Measurements from ENCODE around the gene PHF24.

- TF ChIP-seq CTCF (IDR thresholded peaks at IDR 0.05) (no peak), POLR2A (IDR thresholded peaks at IDR 0.05) (no peak), EP300 (IDR thresholded peaks at IDR 0.05) (no peak), POLR2AphosphoS5 (IDR thresholded peaks at IDR 0.05) (no peak)
These were observed 3.7 kb downstream of the PHF24 start for GRCh38 chr9:34961574-34962490.

Measured in sigmoid colon (tissue), 4 donors.